Measurements from ENCODE around the gene SDC4.

- no peak for TF ChIP-seq CTCF (IDR thresholded peaks at IDR 0.05)
- TF ChIP-seq POLR2A (IDR thresholded peaks at IDR 0.05): no peak
Observed at GRCh38 chr20:45300961-45301360, 47.3 kb downstream of the SDC4 start.

Data from uterus (tissue), 2 donors.